Measurements from ENCODE around the gene KIAA1755. TPM values are rescaled to one million over a fixed set of nuclear protein-coding genes. Genes with fewer than 3 reads are reported as not detected.

The KIAA1755 gene
- total RNA-seq, 2 donors from 2014 or later, result 0.78 to 0.99 TPM

DNA sequence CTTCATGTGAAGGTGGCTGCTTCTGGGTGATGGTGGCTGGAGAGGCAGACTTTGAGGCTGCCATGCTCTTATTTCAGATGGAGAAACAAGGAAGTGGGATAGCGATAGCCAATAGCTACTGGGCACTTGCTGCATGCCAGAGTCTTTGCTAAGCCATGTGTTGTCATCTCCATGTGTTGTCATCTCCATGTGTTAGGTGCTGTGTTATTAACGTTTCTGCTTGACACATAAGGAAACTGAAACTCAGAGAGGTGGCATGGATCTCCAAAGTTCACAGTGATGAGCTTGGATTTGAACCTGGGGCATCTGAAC is 16.9 kb downstream of the KIAA1755 start:
- no peak overlapping the region for H3K4me3 ChIP-seq
- ATAC-seq (no peak), DNase-seq (no peak)
- WGBS, 2 donors, result 54 to 81% methylated on average over 2 of the region's 2 CpGs
- no peak overlapping the region for H3K27ac ChIP-seq
- no peaks in the 10 kb centered on the region for H3K36me3 ChIP-seq (replicated peaks in 1 of 2; ENCODE audit: insufficient read depth in 1 of 2, low read depth in 2 of 2)
- intact Hi-C loops (cut with DNase I), result no loop called here
- TF ChIP-seq, protein P1, sequence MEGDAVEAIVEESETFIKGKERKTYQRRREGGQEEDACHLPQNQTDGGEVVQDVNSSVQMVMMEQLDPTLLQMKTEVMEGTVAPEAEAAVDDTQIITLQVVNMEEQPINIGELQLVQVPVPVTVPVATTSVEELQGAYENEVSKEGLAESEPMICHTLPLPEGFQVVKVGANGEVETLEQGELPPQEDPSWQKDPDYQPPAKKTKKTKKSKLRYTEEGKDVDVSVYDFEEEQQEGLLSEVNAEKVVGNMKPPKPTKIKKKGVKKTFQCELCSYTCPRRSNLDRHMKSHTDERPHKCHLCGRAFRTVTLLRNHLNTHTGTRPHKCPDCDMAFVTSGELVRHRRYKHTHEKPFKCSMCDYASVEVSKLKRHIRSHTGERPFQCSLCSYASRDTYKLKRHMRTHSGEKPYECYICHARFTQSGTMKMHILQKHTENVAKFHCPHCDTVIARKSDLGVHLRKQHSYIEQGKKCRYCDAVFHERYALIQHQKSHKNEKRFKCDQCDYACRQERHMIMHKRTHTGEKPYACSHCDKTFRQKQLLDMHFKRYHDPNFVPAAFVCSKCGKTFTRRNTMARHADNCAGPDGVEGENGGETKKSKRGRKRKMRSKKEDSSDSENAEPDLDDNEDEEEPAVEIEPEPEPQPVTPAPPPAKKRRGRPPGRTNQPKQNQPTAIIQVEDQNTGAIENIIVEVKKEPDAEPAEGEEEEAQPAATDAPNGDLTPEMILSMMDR (IDR thresholded peaks at IDR 0.05), result no peak
- TF ChIP-seq POLR2A (IDR thresholded peaks at IDR 0.05), result no peak
- no peaks in the 10 kb centered on the region for H3K27me3 ChIP-seq
- H3K9me3 ChIP-seq, result peaks cover 0 to 7% (median 0%) of the 10 kb centered on the region in 3 donors
- H3K4me1 ChIP-seq, result no peaks in the 10 kb centered on the region

DNA sequence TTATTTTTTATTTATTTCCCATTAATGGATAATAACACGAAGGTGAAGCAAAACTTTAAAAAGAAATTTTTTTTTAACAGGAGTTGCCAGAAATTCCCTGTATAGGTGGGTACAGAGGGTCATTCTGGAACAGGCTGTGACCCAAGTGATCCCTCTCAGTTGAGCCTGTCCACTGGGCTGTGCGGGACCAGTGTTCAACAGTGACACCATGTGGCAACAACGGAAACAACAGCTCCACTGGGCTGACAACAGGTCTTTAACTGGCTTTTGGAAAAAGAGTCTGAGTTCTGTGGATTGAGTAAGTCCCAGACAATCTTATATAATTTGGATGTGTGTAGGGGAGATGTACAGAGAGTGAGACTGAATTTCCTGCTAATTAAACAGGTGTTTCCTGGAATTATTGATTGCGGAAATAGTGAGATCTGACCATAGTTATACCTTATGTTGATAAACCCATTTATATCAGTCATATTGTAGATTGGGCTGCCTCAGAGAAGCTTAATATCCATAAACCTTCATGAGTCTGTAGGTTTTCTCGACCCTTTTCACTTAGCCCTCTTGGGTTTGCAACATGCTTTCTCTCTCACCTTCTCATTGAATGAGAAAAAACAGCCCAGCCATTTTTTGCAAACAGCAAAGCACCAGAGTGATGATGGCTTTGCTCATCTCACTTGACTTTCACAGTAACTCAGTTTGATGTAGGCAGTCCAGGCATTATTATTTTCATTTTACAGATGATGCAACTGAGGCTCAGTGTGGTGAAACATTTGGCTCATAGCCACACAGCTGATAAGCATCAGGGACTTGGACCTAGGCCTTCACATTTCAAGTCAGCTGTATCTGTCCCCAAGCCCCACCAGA is 17.5 kb downstream of the KIAA1755 start:
- Histone ChIP-seq H3K27ac (no peak overlapping the region), H3K27me3 (no peaks in the 10 kb centered on the region), H3K4me1 (no peaks in the 10 kb centered on the region), H3K9me3 (peaks cover 0 to 7% (median 0%) of the 10 kb centered on the region in 3 donors), H3K4me3 (no peak overlapping the region), H3K36me3 (replicated peaks in 1 of 2; ENCODE audit: insufficient read depth in 1 of 2, low read depth in 2 of 2) (no peaks in the 10 kb centered on the region)
- DNase-seq, result no peak
- intact Hi-C loops (cut with DNase I), result no loop called here
- WGBS, 2 donors, result 40 to 44% methylated on average over 5 of the region's 5 CpGs
- ATAC-seq, result no peak
- TF ChIP-seq, protein P1 (IDR thresholded peaks at IDR 0.05), result no peak
- TF ChIP-seq POLR2A (IDR thresholded peaks at IDR 0.05), result no peak

DNA sequence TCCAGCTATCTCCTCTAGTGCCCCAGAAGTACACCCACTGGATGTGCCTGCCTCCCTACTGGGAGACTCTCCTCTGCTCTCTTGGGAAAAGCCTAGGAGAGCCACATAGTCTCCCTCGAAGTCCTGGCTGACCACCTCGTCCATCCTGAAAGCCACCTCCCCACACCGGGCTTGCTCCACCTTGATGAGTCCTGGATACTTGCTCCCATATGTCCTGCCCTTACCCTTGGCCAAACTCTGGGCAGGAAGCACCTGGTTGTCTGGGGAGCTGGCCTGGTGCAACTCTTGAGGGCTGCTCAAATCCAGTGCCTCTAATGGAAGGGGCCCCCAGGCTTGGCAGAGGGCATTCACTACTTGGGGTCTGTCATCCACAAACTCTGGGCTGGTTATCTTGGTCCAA is 19.3 kb downstream of the KIAA1755 start:
- no peak overlapping the region for H3K4me3 ChIP-seq
- H3K27ac ChIP-seq, result no peak overlapping the region
- DNase-seq, result no peak
- no peaks in the 10 kb centered on the region for H3K36me3 ChIP-seq (replicated peaks in 1 of 2; ENCODE audit: insufficient read depth in 1 of 2, low read depth in 2 of 2)
- ATAC-seq, result no peak
- 70 to 79% methylated on average over 3 of the region's 3 CpGs for WGBS, 2 donors
- intact Hi-C loops (cut with DNase I), result no loop called here
- TF ChIP-seq, protein P1 (IDR thresholded peaks at IDR 0.05), result no peak
- TF ChIP-seq POLR2A (IDR thresholded peaks at IDR 0.05), result no peak
- no peaks in the 10 kb centered on the region for H3K4me1 ChIP-seq
- H3K27me3 ChIP-seq, result no peaks in the 10 kb centered on the region
- H3K9me3 ChIP-seq, result peaks cover 0 to 7% (median 0%) of the 10 kb centered on the region in 3 donors

DNA sequence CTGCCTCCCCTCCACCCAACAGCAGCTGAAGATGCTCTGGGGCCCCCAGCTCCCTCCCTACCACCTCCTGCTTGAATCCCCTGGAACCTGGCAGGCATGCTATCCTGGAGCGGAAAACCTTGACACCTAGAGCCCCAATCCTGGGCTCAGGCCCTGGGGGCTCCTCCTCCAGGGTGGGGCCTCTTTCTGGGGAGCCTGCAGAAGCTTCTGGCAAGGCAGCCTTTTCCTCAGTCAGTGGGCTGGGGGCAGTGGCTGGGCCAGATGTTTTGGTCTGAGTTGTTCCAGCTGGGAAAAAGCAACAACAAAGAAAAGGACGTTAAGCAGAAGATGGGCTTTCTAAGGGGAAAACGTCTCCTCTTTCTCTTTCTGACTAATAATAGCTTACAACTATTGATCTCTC is 21.1 kb downstream of the KIAA1755 start:
- no peak for TF ChIP-seq POLR2A (IDR thresholded peaks at IDR 0.05)
- TF ChIP-seq, protein P1 (IDR thresholded peaks at IDR 0.05), result no peak
- intact Hi-C loops (cut with DNase I), result no loop called here
- H3K9me3 ChIP-seq, result peaks cover 0 to 7% (median 0%) of the 10 kb centered on the region in 3 donors
- H3K27me3 ChIP-seq, result no peaks in the 10 kb centered on the region
- no peak overlapping the region for H3K27ac ChIP-seq
- H3K4me3 ChIP-seq, result no peak overlapping the region
- no peaks in the 10 kb centered on the region for H3K4me1 ChIP-seq
- no peak for ATAC-seq
- WGBS, 2 donors, result 16 to 31% methylated on average over 2 to 3 of the region's 3 CpGs
- H3K36me3 ChIP-seq (replicated peaks in 1 of 2; ENCODE audit: insufficient read depth in 1 of 2, low read depth in 2 of 2), result no peaks in the 10 kb centered on the region
- no peak for DNase-seq

DNA sequence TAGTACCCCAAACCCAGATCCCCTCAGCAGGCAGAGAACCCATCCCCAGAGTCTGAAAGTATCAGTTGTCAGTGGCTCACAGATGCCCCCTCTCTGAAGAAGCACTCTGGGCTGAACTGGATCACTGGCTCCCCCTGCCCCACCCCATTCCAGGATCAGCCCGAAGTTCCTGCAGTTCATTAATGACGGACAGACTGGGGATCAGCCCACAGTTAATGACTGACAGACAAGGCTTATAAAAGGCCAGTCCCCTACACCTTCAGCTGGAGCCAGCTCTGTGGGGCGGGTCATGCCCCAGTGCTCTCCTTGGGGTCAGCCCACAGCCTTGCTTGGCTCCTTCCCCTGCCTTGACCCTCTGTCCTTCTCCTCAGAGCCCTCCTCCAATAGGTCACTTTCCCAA is 21.7 kb downstream of the KIAA1755 start:
- intact Hi-C loops (cut with DNase I), result no loop called here
- DNase-seq (no peak), ATAC-seq (no peak)
- Histone ChIP-seq H3K36me3 (replicated peaks in 1 of 2; ENCODE audit: insufficient read depth in 1 of 2, low read depth in 2 of 2) (no peaks in the 10 kb centered on the region), H3K4me3 (no peak overlapping the region), H3K27ac (no peak overlapping the region), H3K4me1 (no peaks in the 10 kb centered on the region), H3K27me3 (no peaks in the 10 kb centered on the region), H3K9me3 (peaks cover 0 to 7% (median 0%) of the 10 kb centered on the region in 3 donors)
- TF ChIP-seq, protein P1 (IDR thresholded peaks at IDR 0.05), result no peak
- TF ChIP-seq POLR2A (IDR thresholded peaks at IDR 0.05), result no peak
- WGBS, 2 donors, result 25 to 31% methylated on average over 2 to 3 of the region's 3 CpGs

All from body of pancreas (tissue), 4 donors.